HL-60 (cell line): Measurements from ENCODE around the gene CFAP46.

Experiments
- GABPA ChIP-seq: IDR thresholded peaks from 2 replicates; pipeline ENCODE4 v1.6.1; 2012; ENCODE audit warnings: low read depth
- POLR2AphosphoS5 ChIP-seq: IDR thresholded peaks from 2 replicates; pipeline ENCODE4 v1.6.1; 2012; ENCODE audit warnings: low read depth
- SPI1 ChIP-seq: IDR thresholded peaks from 2 replicates; pipeline ENCODE4 v1.6.1; 2012; ENCODE audit warnings: low read depth, mild to moderate bottlenecking, borderline replicate concordance
- TF ChIP-seq, protein P1 (sequence below): IDR thresholded peaks from one replicate; pipeline ENCODE4 v1.5.1; 2011; ENCODE audit warnings: low read length, control low read depth, inconsistent platforms; ENCODE audit not compliant: insufficient read depth
- TF ChIP-seq, protein P2 (sequence below): IDR thresholded peaks from 2 replicates; pipeline ENCODE4 v1.6.1; 2012; ENCODE audit warnings: low read depth; ENCODE audit not compliant: insufficient replicate concordance

DNA sequence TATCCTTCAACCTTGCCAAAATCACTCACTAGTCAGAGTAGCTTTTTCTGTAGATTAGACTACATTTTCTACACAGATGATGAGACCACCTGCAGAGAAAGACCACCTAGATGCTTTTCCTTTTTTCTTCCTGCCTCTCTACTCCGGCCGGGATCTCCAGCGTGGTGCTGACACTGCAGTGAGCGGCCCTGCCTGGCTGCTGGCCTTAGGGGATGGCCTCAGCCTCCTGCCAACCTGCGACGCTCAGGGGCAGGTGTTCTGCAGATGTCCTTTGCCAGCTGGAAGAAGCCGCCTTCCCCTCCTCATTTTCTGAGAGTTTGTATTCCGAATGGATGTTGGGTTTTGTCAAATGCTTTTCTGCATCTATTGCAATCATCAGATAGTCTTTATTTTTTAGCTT is 113.0 kb downstream of the CFAP46 start:
- TF ChIP-seq, protein P1, sequence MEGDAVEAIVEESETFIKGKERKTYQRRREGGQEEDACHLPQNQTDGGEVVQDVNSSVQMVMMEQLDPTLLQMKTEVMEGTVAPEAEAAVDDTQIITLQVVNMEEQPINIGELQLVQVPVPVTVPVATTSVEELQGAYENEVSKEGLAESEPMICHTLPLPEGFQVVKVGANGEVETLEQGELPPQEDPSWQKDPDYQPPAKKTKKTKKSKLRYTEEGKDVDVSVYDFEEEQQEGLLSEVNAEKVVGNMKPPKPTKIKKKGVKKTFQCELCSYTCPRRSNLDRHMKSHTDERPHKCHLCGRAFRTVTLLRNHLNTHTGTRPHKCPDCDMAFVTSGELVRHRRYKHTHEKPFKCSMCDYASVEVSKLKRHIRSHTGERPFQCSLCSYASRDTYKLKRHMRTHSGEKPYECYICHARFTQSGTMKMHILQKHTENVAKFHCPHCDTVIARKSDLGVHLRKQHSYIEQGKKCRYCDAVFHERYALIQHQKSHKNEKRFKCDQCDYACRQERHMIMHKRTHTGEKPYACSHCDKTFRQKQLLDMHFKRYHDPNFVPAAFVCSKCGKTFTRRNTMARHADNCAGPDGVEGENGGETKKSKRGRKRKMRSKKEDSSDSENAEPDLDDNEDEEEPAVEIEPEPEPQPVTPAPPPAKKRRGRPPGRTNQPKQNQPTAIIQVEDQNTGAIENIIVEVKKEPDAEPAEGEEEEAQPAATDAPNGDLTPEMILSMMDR: no peak
- TF ChIP-seq, protein P2, sequence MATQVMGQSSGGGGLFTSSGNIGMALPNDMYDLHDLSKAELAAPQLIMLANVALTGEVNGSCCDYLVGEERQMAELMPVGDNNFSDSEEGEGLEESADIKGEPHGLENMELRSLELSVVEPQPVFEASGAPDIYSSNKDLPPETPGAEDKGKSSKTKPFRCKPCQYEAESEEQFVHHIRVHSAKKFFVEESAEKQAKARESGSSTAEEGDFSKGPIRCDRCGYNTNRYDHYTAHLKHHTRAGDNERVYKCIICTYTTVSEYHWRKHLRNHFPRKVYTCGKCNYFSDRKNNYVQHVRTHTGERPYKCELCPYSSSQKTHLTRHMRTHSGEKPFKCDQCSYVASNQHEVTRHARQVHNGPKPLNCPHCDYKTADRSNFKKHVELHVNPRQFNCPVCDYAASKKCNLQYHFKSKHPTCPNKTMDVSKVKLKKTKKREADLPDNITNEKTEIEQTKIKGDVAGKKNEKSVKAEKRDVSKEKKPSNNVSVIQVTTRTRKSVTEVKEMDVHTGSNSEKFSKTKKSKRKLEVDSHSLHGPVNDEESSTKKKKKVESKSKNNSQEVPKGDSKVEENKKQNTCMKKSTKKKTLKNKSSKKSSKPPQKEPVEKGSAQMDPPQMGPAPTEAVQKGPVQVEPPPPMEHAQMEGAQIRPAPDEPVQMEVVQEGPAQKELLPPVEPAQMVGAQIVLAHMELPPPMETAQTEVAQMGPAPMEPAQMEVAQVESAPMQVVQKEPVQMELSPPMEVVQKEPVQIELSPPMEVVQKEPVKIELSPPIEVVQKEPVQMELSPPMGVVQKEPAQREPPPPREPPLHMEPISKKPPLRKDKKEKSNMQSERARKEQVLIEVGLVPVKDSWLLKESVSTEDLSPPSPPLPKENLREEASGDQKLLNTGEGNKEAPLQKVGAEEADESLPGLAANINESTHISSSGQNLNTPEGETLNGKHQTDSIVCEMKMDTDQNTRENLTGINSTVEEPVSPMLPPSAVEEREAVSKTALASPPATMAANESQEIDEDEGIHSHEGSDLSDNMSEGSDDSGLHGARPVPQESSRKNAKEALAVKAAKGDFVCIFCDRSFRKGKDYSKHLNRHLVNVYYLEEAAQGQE: no peak
- TF ChIP-seq POLR2AphosphoS5 (no peak), SPI1 (no peak), GABPA (no peak)
